Stomach (tissue), 9 donors: ENCODE measurements around the gene KCNQ1. TPM values are rescaled to one million over a fixed set of nuclear protein-coding genes. Genes with fewer than 3 reads are reported as not detected.
A peak's percentile ranks its signal among the peaks of the same experiment; 100 is the strongest.

ENCODE experiments used
- DNase-seq, 2 donors: peaks; one replicate each; pipeline versions ENCODE4 v3.0.0 to v3.0.0-alpha.2; 2013 to 2019
- H3K27ac ChIP-seq, 5 donors: fragments of 200-600 bp in 4 of 5; sonication (generic) in 4 of 5; one replicate each; pipeline ENCODE4 v1.5.1; 2013 to 2019; ENCODE audit warnings: mild to moderate bottlenecking in 1 of 5, moderate library complexity in 1 of 5
- H3K27me3 ChIP-seq, 3 donors: fragments of 200-600 bp; sonication (generic); one replicate each; pipeline ENCODE4 v1.5.1; 2017 to 2019; ENCODE audit warnings: mixed run types in 1 of 3
- H3K36me3 ChIP-seq, 4 donors: fragments of 200-600 bp; sonication (generic); 1 replicate in 3 of 4; 2 replicates in 1 of 4; pipeline ENCODE4 v1.5.1; 2016 to 2019
- H3K4me1 ChIP-seq, 4 donors: fragments of 200-600 bp; sonication (generic); one replicate each; pipeline ENCODE4 v1.5.1; 2016 to 2019
- H3K4me3 ChIP-seq, 4 donors: fragments of 200-600 bp; sonication (generic) in 3 of 4; one replicate each; pipeline ENCODE4 v1.5.1; 2016 to 2019; ENCODE audit warnings: mild to moderate bottlenecking in 1 of 4
- H3K9me3 ChIP-seq, 4 donors: fragments of 200-600 bp; sonication (generic); one replicate each; pipeline ENCODE4 v1.5.1; 2016 to 2019
- EP300 ChIP-seq: sonication (generic); formaldehyde crosslinking; IDR thresholded peaks from one replicate; pipeline ENCODE4 v1.6.1; 2017; ENCODE audit warnings: antibody characterized with exemption
- POLR2A ChIP-seq, 4 donors: fragments of 450-650 bp; IDR thresholded peaks; one replicate each; pipeline ENCODE4 v1.6.1; 2016; ENCODE audit warnings: antibody characterized with exemption in 4 of 4, control low read depth in 2 of 4, mild to moderate bottlenecking in 1 of 4, moderate library complexity in 1 of 4
- POLR2AphosphoS5 ChIP-seq, 3 donors: sonication (generic); formaldehyde crosslinking; IDR thresholded peaks; one replicate each; pipeline ENCODE4 v1.6.1; 2016; ENCODE audit warnings: antibody characterized with exemption in 3 of 3
- WGBS, 5 donors: extraction: QIAGEN DNeasy Blood & Tissue Kit in 3 of 5; methylation state at CpG; one replicate each; pipeline versions ENCODE4 v1.1.5 to v1.1.7; 2013 to 2018; 5-methylcytosine and 5-hydroxymethylcytosine counted together
- intact Hi-C: fragments of 100-400 bp; cut with DNase I; formaldehyde crosslinking; loops from one replicate; pipeline ENCODE4 v1.15.1; 2023; ENCODE audit warnings: low total_unique reads
- polyA plus RNA-seq, 3 donors: library from polyadenylated mRNA; stranded (reverse); fragments of 200-250 nt; gene quantifications; one replicate each; pipeline ENCODE4 v1.2.3, GENCODE V29; 2013
- total RNA-seq, 5 donors: library from RNA; depleted of rRNA; stranded (reverse); fragments of >200 nt; gene quantifications; one replicate each; pipeline versions ENCODE4 v1.1.0 to v1.2.3, GENCODE V29; 2014 to 2016
- TF ChIP-seq, protein P1 (sequence below), 7 experiments: fragments of 450-650 bp in 4 of 7; fragments of 200-600 bp in 3 of 7; sonication (generic) in 3 of 7; IDR thresholded peaks; one replicate each; pipeline ENCODE4 v1.5.1; 2016 to 2019; ENCODE audit warnings: antibody characterized with exemption in 7 of 7, control low read depth in 2 of 7, mild to moderate bottlenecking in 1 of 7
- donor health status: healthy with polysubstance abuse.
- donor health status: Bipolar disorder and iron deficiency.
- donor health status: healthy.

KCNQ1 gene
- total and polyA plus RNA-seq, 8 donors, result 12.1 to 155 (median 49.0) TPM

DNA sequence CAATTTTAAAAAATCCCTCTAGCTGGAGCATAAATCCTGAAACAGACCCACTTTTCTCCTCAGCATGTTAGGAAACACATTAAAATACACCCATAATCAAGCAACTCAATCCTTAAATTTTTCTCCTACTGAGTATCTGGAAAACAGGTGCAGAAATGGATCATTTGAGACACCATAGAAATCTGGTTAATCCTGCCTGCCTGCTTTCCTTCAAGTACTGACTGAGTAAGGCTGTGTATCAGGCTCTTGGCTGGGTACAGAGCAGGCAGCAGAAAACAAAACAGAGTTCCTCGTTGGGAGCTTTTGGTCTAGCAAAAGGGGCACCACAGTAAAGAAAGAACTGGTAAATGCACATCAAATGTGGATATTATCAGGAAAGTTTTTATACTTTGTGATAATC, 253.1 kb downstream of the KCNQ1 start:
- TF ChIP-seq POLR2A (IDR thresholded peaks at IDR 0.05) (no peak), EP300 (no peak), POLR2AphosphoS5 (IDR thresholded peaks at IDR 0.05) (no peak)
- TF ChIP-seq, protein P1, sequence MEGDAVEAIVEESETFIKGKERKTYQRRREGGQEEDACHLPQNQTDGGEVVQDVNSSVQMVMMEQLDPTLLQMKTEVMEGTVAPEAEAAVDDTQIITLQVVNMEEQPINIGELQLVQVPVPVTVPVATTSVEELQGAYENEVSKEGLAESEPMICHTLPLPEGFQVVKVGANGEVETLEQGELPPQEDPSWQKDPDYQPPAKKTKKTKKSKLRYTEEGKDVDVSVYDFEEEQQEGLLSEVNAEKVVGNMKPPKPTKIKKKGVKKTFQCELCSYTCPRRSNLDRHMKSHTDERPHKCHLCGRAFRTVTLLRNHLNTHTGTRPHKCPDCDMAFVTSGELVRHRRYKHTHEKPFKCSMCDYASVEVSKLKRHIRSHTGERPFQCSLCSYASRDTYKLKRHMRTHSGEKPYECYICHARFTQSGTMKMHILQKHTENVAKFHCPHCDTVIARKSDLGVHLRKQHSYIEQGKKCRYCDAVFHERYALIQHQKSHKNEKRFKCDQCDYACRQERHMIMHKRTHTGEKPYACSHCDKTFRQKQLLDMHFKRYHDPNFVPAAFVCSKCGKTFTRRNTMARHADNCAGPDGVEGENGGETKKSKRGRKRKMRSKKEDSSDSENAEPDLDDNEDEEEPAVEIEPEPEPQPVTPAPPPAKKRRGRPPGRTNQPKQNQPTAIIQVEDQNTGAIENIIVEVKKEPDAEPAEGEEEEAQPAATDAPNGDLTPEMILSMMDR (IDR thresholded peaks at IDR 0.05), result no peak
- peak in 1 of 2 donors; percentile 61 for DNase-seq
- H3K36me3 ChIP-seq, result peaks cover 0 to 5% (median 0%) of the 10 kb centered on the region in 4 donors
- H3K27me3 ChIP-seq, result no peaks in the 10 kb centered on the region
- intact Hi-C loops, result no loop called here
- H3K4me1 ChIP-seq, result peaks cover under 1 to 76% (median 49%) of the 10 kb centered on the region in 4 donors
- 8 to 47% (median 24%) methylated on average over 1 of the region's 1 CpG for WGBS, 5 donors
- H3K9me3 ChIP-seq, result no peaks in the 10 kb centered on the region
- H3K27ac ChIP-seq, result peak overlapping the region in 2 of 5 donors; percentile 7 to 89
- peak overlapping the region; percentile 63 to 72 (median 68) for H3K4me3 ChIP-seq

GRCh38 chr11:2698386-2699184, 253.8 kb downstream of the KCNQ1 start:
- no peak for DNase-seq
- WGBS, 5 donors, result 34 to 69% (median 52%) methylated on average over 18 to 20 of the region's 20 CpGs
- Histone ChIP-seq H3K36me3 (peaks cover 0 to 3% (median 0%) of the 10 kb centered on the region in 4 donors), H3K4me3 (peak overlapping the region; percentile 63 to 72 (median 68)), H3K27ac (peak overlapping the region; percentile 19 to 96 (median 89)), H3K27me3 (no peaks in the 10 kb centered on the region), H3K4me1 (peaks cover 0 to 76% (median 48%) of the 10 kb centered on the region in 4 donors), H3K9me3 (no peaks in the 10 kb centered on the region)
- intact Hi-C loops, result no loop called here
- TF ChIP-seq EP300 (no peak), POLR2A (IDR thresholded peaks at IDR 0.05) (no peak), POLR2AphosphoS5 (IDR thresholded peaks at IDR 0.05) (no peak)
- TF ChIP-seq, protein P1 (IDR thresholded peaks at IDR 0.05), result no peak

GRCh38 chr11:2699185-2699530, 254.3 kb downstream of the KCNQ1 start:
- peak in 1 of 2 donors; percentile 52 for DNase-seq
- H3K27ac ChIP-seq, result peak overlapping the region; percentile 82 to 96 (median 89)
- 43 to 75% (median 52%) methylated on average over 20 to 31 of the region's 31 CpGs for WGBS, 5 donors

More at GRCh38 chr11:2699185-2699530, 254.3 kb downstream of the KCNQ1 start:
- H3K36me3 ChIP-seq, result no peaks in the 10 kb centered on the region
- H3K27me3 ChIP-seq, result no peaks in the 10 kb centered on the region
- H3K4me3 ChIP-seq, result peak overlapping the region; percentile 63 to 72 (median 68)
- no peaks in the 10 kb centered on the region for H3K9me3 ChIP-seq
- TF ChIP-seq, protein P1 (IDR thresholded peaks at IDR 0.05), result no peak
- TF ChIP-seq POLR2A (IDR thresholded peaks at IDR 0.05) (no peak), EP300 (no peak), POLR2AphosphoS5 (IDR thresholded peaks at IDR 0.05) (no peak)
- intact Hi-C loops, result no loop called here
- peaks cover 0 to 75% (median 43%) of the 10 kb centered on the region in 4 donors for H3K4me1 ChIP-seq
